ENCODE measurements around the gene PLEKHA1.

Gene PLEKHA1

GRCh38 chr10:122481296-122482056, 107.0 kb downstream of the PLEKHA1 start:
- DNase-seq: no peak
